ENCODE results near the gene TFAP2B.

DNA sequence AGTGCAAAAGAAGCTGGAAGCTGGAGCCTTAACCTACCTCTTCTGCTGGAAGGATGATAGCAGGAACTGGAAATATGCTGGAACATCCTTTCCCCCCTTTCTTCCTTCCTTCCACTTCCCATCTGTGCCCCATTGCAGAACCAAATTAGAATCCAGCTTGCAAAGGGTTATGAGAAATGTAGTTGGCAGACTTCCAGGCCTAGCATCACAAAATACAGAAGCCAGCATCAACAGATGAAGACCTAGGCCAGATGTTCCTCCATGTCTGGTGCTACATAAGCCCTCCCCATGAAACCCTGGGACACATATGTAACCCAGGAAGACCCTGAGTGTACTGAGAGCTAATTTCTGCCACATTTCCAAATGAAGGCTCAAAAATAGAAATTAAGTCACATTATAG is 40.0 kb upstream of the TFAP2B start:
- TF ChIP-seq CTCF (conservative IDR thresholded peaks at IDR 0.05; ENCODE audit: low read depth, low read length) (no peak), EZH2 (IDR thresholded peaks at IDR 0.05; ENCODE audit: borderline replicate concordance, low read depth, low read length, poor library complexity, severe bottlenecking) (no peak)

Measured in A673 (cell line).